NCI-H82 treated with DMSO at 0.1 percent for 48 hours (cell line): ENCODE results near the gene CLDND1.

Experiments used
- DNase-seq: peaks from one replicate; lab custom pipeline; 2025; ENCODE audit not compliant: unreplicated experiment; lab: John Stamatoyannopoulos, UW

CLDND1 gene

GRCh38 chr3:98552232-98553020 is 29.7 kb upstream of the CLDND1 start:
- DNase-seq, result no peak

- DNase-seq, result no peak
These were observed 29.1 kb upstream of the CLDND1 start for GRCh38 chr3:98551754-98552153.

GRCh38 chr3:98551236-98551635 is 28.5 kb upstream of the CLDND1 start:
- DNase-seq, result no peak

GRCh38 chr3:98550833-98551232 is 28.1 kb upstream of the CLDND1 start:
- DNase-seq, result no peak

GRCh38 chr3:98548544-98548943 is 25.8 kb upstream of the CLDND1 start:
- DNase-seq, result no peak

- no peak for DNase-seq
These were observed 23.2 kb upstream of the CLDND1 start for GRCh38 chr3:98545940-98546339.

- no peak for DNase-seq
These were observed 19.9 kb upstream of the CLDND1 start for GRCh38 chr3:98542623-98543022.

GRCh38 chr3:98541695-98542094 is 19.0 kb upstream of the CLDND1 start:
- no peak for DNase-seq

GRCh38 chr3:98540346-98540745 is 17.6 kb upstream of the CLDND1 start:
- no peak for DNase-seq

- no peak for DNase-seq
These were observed 13.8 kb upstream of the CLDND1 start for GRCh38 chr3:98536456-98537017.

- no peak for DNase-seq
These were observed 12.0 kb upstream of the CLDND1 start for GRCh38 chr3:98534734-98535133.

GRCh38 chr3:98534168-98534567 is 11.5 kb upstream of the CLDND1 start:
- no peak for DNase-seq

- DNase-seq, result no peak
These were observed 10.2 kb upstream of the CLDND1 start for GRCh38 chr3:98532709-98533571.

- no peak for DNase-seq
These were observed 9.6 kb upstream of the CLDND1 start for GRCh38 chr3:98532275-98532637.

GRCh38 chr3:98531622-98532274 is 9.0 kb upstream of the CLDND1 start, which contains the start of gene GPR15:
TSS of gene GPR15 (plus strand) at chr3:98531978. CDS start at chr3:98532034, 56 bp downstream.
- no peak for DNase-seq

GRCh38 chr3:98530676-98531075 is 8.0 kb upstream of the CLDND1 start:
- DNase-seq, result no peak

GRCh38 chr3:98529856-98530459 is 7.3 kb upstream of the CLDND1 start:
- no peak for DNase-seq

GRCh38 chr3:98528474-98529346 is 6.0 kb upstream of the CLDND1 start:
- DNase-seq, result no peak

GRCh38 chr3:98525494-98525893 is 2.8 kb upstream of the CLDND1 start:
- no peak for DNase-seq
